Stimulated activated CD4-positive, alpha-beta T cell treated with anti-CD3 and anti-CD28 coated beads, Interleukin-12 subunit alpha, Interleukin-12 subunit beta, amount 100 ng/mL, for 48 hours (primary cell): ENCODE data around the gene POLR2C.
"Not testable (repeated sequence)": the region's sequence is repeated elsewhere in the genome, so short reads cannot be mapped to it uniquely, and the experiment has no call there.

Experiments
- DNase-seq, 3 donors: peaks; one replicate each; pipeline ENCODE4 v3.0.0-alpha.2; 2020; ENCODE audit warnings: low read depth in 2 of 3, low spot score in 1 of 3

POLR2C gene

GRCh38 chr16:57478396-57479204, 16.1 kb downstream of the POLR2C start:
- no peak for DNase-seq

- DNase-seq: no peak
These were observed 16.9 kb downstream of the POLR2C start for GRCh38 chr16:57479205-57479975.

GRCh38 chr16:57479976-57480753, 17.7 kb downstream of the POLR2C start:
- DNase-seq: no peak

- no peak for DNase-seq
These were observed 18.3 kb downstream of the POLR2C start for GRCh38 chr16:57480754-57481230.

GRCh38 chr16:57481421-57481820, 18.9 kb downstream of the POLR2C start:
- DNase-seq: no peak

GRCh38 chr16:57482845-57483545, 20.5 kb downstream of the POLR2C start:
- no peak for DNase-seq

- no peak for DNase-seq
These were observed 21.4 kb downstream of the POLR2C start for GRCh38 chr16:57483725-57484514.

GRCh38 chr16:57484515-57485005, 22.1 kb downstream of the POLR2C start:
- no peak for DNase-seq

GRCh38 chr16:57485091-57485915, 22.8 kb downstream of the POLR2C start:
- DNase-seq: no peak

- DNase-seq: peak; percentile 57 to 81 (median 80)
These were observed 23.7 kb downstream of the POLR2C start, which contains the start of gene DOK4 for GRCh38 chr16:57485916-57486857. DOK4 (minus strand) TSS chr16:57486493; CDS start chr16:57479507, 6,986 bp downstream.

GRCh38 chr16:57486858-57487834, 24.7 kb downstream of the POLR2C start:
- no peak for DNase-seq

GRCh38 chr16:57489229-57489628, 26.8 kb downstream of the POLR2C start:
- no peak for DNase-seq

- no peak for DNase-seq
These were observed 31.3 kb downstream of the POLR2C start for GRCh38 chr16:57493767-57494166.

- no peak for DNase-seq
These were observed 34.6 kb downstream of the POLR2C start for GRCh38 chr16:57497121-57497520.

GRCh38 chr16:57498031-57498430, 35.6 kb downstream of the POLR2C start:
- DNase-seq: no peak

- not testable (repeated sequence) for DNase-seq
These were observed 37.5 kb downstream of the POLR2C start for GRCh38 chr16:57499941-57500340.
